ENCODE data around the gene PPP1R12C. TPM values are rescaled to one million over a fixed set of nuclear protein-coding genes. Genes with fewer than 3 reads are reported as not detected.

The PPP1R12C gene
- total RNA-seq, 5 donors from 2014 or later (not counting 1 experiment from before 2014, with no cell fraction given), result 129 to 197 (median 173) TPM

GRCh38 chr19:55087542-55087901 is 29.9 kb downstream of the PPP1R12C start:
- Mint-ChIP-seq H3K27me3 (peaks cover 50 to 59% of the 10 kb centered on the region in 2 donors), H3K4me3 (peak overlapping the region; percentile 31 to 76 (median 63)), H3K27ac (no peak overlapping the region), H3K36me3 (peaks cover 13% of the 10 kb centered on the region), H3K4me1 (peaks cover 18 to 37% (median 36%) of the 10 kb centered on the region in 3 donors), H3K9me3 (no peaks in the 10 kb centered on the region)
- peaks cover 6 to 14% of the 10 kb centered on the region in 2 donors for H3K36me3 ChIP-seq (ENCODE audit: control insufficient read depth in 2 of 2, extremely low read depth in 1 of 2, insufficient read depth in 1 of 2, low read length in 1 of 2)
- peak overlapping the region in 1 of 2 donors; percentile 53 for H3K4me3 ChIP-seq (ENCODE audit: control insufficient read depth in 1 of 2, extremely low read depth in 1 of 2, low read length in 1 of 2)
- CTCF ChIA-PET, result no interaction called here
- H3K27ac ChIP-seq (ENCODE audit: low read length), result no peak overlapping the region
- no peak for DNase-seq
- peak in 1 of 4 experiments; percentile 3 for ATAC-seq (replicated peaks in 1 of 4)
- WGBS (ENCODE audit: insufficient coverage), result 65% methylated on average over 15 of the region's 17 CpGs
- no peaks in the 10 kb centered on the region for H3K9me3 ChIP-seq
- H3K27me3 ChIP-seq (replicated peaks in 1 of 2; ENCODE audit: control insufficient read depth in 2 of 2, extremely low read depth in 1 of 2, insufficient read depth in 2 of 2, low read length in 1 of 2), result peaks cover 11 to 58% of the 10 kb centered on the region in 2 experiments
- peaks cover 0 to 23% of the 10 kb centered on the region in 2 experiments for H3K4me1 ChIP-seq (ENCODE audit: control insufficient read depth in 1 of 2, extremely low read depth in 1 of 2, insufficient read depth in 2 of 2, low read length in 2 of 2)
- POLR2A ChIA-PET, result no interaction called here

GRCh38 chr19:55086730-55087541 is 30.5 kb downstream of the PPP1R12C start:
- CTCF ChIA-PET, result no interaction called here
- H3K4me1 Mint-ChIP-seq, result peaks cover 23 to 40% (median 40%) of the 10 kb centered on the region in 3 donors
- H3K9me3 ChIP-seq, result no peaks in the 10 kb centered on the region
- ATAC-seq (replicated peaks in 1 of 4) (peak; percentile 33 to 70 (median 60)), DNase-seq (peak in 23 of 35 experiments; percentile 9 to 61 (median 35))
- peaks cover 11 to 64% of the 10 kb centered on the region in 2 experiments for H3K27me3 ChIP-seq (replicated peaks in 1 of 2; ENCODE audit: control insufficient read depth in 2 of 2, extremely low read depth in 1 of 2, insufficient read depth in 2 of 2, low read length in 1 of 2)
- H3K9me3 Mint-ChIP-seq, result no peaks in the 10 kb centered on the region
- H3K4me1 ChIP-seq (ENCODE audit: control insufficient read depth in 1 of 2, extremely low read depth in 1 of 2, insufficient read depth in 2 of 2, low read length in 2 of 2), result peaks cover 0 to 29% of the 10 kb centered on the region in 2 experiments
- H3K27ac Mint-ChIP-seq, result no peak overlapping the region
- peak overlapping the region; percentile 31 to 76 (median 63) for H3K4me3 Mint-ChIP-seq
- peaks cover 53 to 62% of the 10 kb centered on the region in 2 donors for H3K27me3 Mint-ChIP-seq
- H3K36me3 ChIP-seq (ENCODE audit: control insufficient read depth in 2 of 2, extremely low read depth in 1 of 2, insufficient read depth in 1 of 2, low read length in 1 of 2), result peaks cover 6 to 14% of the 10 kb centered on the region in 2 donors
- H3K27ac ChIP-seq (ENCODE audit: low read length), result no peak overlapping the region
- H3K4me3 ChIP-seq (ENCODE audit: control insufficient read depth in 1 of 2, extremely low read depth in 1 of 2, low read length in 1 of 2), result peak overlapping the region; percentile 17 to 53
- peaks cover 13% of the 10 kb centered on the region for H3K36me3 Mint-ChIP-seq
- POLR2A ChIA-PET, result interaction anchor here in 1 of 2 donors (0.6 kb wide), 1 partner anchor 269 kb away, joined by 3 read pairs; no protein-coding TSS in a partner anchor
- 7% methylated on average over 71 of the region's 74 CpGs for WGBS (ENCODE audit: insufficient coverage)

- Histone ChIP-seq H3K4me3 (ENCODE audit: control insufficient read depth in 1 of 2, extremely low read depth in 1 of 2, low read length in 1 of 2) (no peak overlapping the region), H3K9me3 (no peaks in the 10 kb centered on the region), H3K4me1 (ENCODE audit: control insufficient read depth in 1 of 2, extremely low read depth in 1 of 2, insufficient read depth in 2 of 2, low read length in 2 of 2) (peaks cover 0 to 37% of the 10 kb centered on the region in 2 experiments), H3K36me3 (ENCODE audit: control insufficient read depth in 2 of 2, extremely low read depth in 1 of 2, insufficient read depth in 1 of 2, low read length in 1 of 2) (peaks cover 1 to 5% of the 10 kb centered on the region in 2 donors), H3K27me3 (replicated peaks in 1 of 2; ENCODE audit: control insufficient read depth in 2 of 2, extremely low read depth in 1 of 2, insufficient read depth in 2 of 2, low read length in 1 of 2) (peaks cover 11 to 72% of the 10 kb centered on the region in 2 experiments), H3K27ac (ENCODE audit: low read length) (no peak overlapping the region)
- ATAC-seq (replicated peaks in 1 of 4), result no peak
- no peaks in the 10 kb centered on the region for H3K9me3 Mint-ChIP-seq
- H3K4me1 Mint-ChIP-seq, result peaks cover 26 to 45% (median 40%) of the 10 kb centered on the region in 3 donors
- H3K27ac Mint-ChIP-seq, result no peak overlapping the region
- ChIA-PET POLR2A (no interaction called here), CTCF (interaction anchor here in 1 of 2 donors (1.3 kb wide), 1 partner anchor 418 kb away, joined by 4 read pairs; no protein-coding TSS in a partner anchor)
- H3K27me3 Mint-ChIP-seq, result peaks cover 53 to 62% of the 10 kb centered on the region in 2 donors
- peaks cover 13% of the 10 kb centered on the region for H3K36me3 Mint-ChIP-seq
- DNase-seq, result no peak
- H3K4me3 Mint-ChIP-seq, result peak overlapping the region in 1 of 3 donors; percentile 35
- WGBS (ENCODE audit: insufficient coverage), result 15% methylated on average over 23 of the region's 35 CpGs
Measured at GRCh38 chr19:55085923-55086715, 31.3 kb downstream of the PPP1R12C start.

GRCh38 chr19:55084416-55084815 is 33.0 kb downstream of the PPP1R12C start:
- H3K4me1 ChIP-seq (ENCODE audit: control insufficient read depth in 1 of 2, extremely low read depth in 1 of 2, insufficient read depth in 2 of 2, low read length in 2 of 2), result peaks cover 4 to 54% of the 10 kb centered on the region in 2 experiments
- H3K36me3 ChIP-seq (ENCODE audit: control insufficient read depth in 2 of 2, extremely low read depth in 1 of 2, insufficient read depth in 1 of 2, low read length in 1 of 2), result no peaks in the 10 kb centered on the region
- H3K36me3 Mint-ChIP-seq, result no peaks in the 10 kb centered on the region
- H3K27me3 ChIP-seq (replicated peaks in 1 of 2; ENCODE audit: control insufficient read depth in 2 of 2, extremely low read depth in 1 of 2, insufficient read depth in 2 of 2, low read length in 1 of 2), result peaks cover 13 to 89% of the 10 kb centered on the region in 2 experiments
- 85% methylated on average over 4 of the region's 10 CpGs for WGBS (ENCODE audit: insufficient coverage)
- no peaks in the 10 kb centered on the region for H3K9me3 ChIP-seq
- no peak overlapping the region for H3K4me3 Mint-ChIP-seq
- ChIA-PET POLR2A (no interaction called here), CTCF (interaction anchor here in 1 of 2 donors (1.3 kb wide), 1 partner anchor 419 kb away, joined by 4 read pairs; no protein-coding TSS in a partner anchor)
- ATAC-seq (replicated peaks in 1 of 4) (no peak), DNase-seq (no peak)
- no peaks in the 10 kb centered on the region for H3K9me3 Mint-ChIP-seq
- H3K4me1 Mint-ChIP-seq, result peaks cover 37 to 52% (median 48%) of the 10 kb centered on the region in 3 donors
- H3K4me3 ChIP-seq (ENCODE audit: control insufficient read depth in 1 of 2, extremely low read depth in 1 of 2, low read length in 1 of 2), result no peak overlapping the region
- H3K27ac ChIP-seq (ENCODE audit: low read length), result no peak overlapping the region
- H3K27ac Mint-ChIP-seq, result no peak overlapping the region
- peaks cover 55 to 65% of the 10 kb centered on the region in 2 donors for H3K27me3 Mint-ChIP-seq

- H3K4me1 Mint-ChIP-seq, result peaks cover 33 to 46% (median 36%) of the 10 kb centered on the region in 3 donors
- Histone ChIP-seq H3K36me3 (ENCODE audit: control insufficient read depth in 2 of 2, extremely low read depth in 1 of 2, insufficient read depth in 1 of 2, low read length in 1 of 2) (no peaks in the 10 kb centered on the region), H3K27ac (ENCODE audit: low read length) (no peak overlapping the region), H3K27me3 (replicated peaks in 1 of 2; ENCODE audit: control insufficient read depth in 2 of 2, extremely low read depth in 1 of 2, insufficient read depth in 2 of 2, low read length in 1 of 2) (peaks cover 12 to 89% of the 10 kb centered on the region in 2 experiments), H3K4me3 (ENCODE audit: control insufficient read depth in 1 of 2, extremely low read depth in 1 of 2, low read length in 1 of 2) (no peak overlapping the region), H3K9me3 (no peaks in the 10 kb centered on the region), H3K4me1 (ENCODE audit: control insufficient read depth in 1 of 2, extremely low read depth in 1 of 2, insufficient read depth in 2 of 2, low read length in 2 of 2) (peaks cover 4 to 52% of the 10 kb centered on the region in 2 experiments)
- H3K9me3 Mint-ChIP-seq, result no peaks in the 10 kb centered on the region
- POLR2A ChIA-PET, result no interaction called here
- H3K27me3 Mint-ChIP-seq, result peaks cover 49 to 60% of the 10 kb centered on the region in 2 donors
- DNase-seq (no peak), ATAC-seq (replicated peaks in 1 of 4) (no peak)
- CTCF ChIA-PET, result no interaction called here
- peak overlapping the region in 1 of 3 donors; percentile 79 for H3K4me3 Mint-ChIP-seq
- 39% methylated on average over 31 of the region's 42 CpGs for WGBS (ENCODE audit: insufficient coverage)
- H3K36me3 Mint-ChIP-seq, result no peaks in the 10 kb centered on the region
- no peak overlapping the region for H3K27ac Mint-ChIP-seq
Measured at GRCh38 chr19:55083004-55083850, 34.2 kb downstream of the PPP1R12C start.

All from T-cell (primary cell).